Gastrocnemius medialis (tissue), 4 donors: ENCODE measurements around the gene CASS4.

Experiments
- POLR2A ChIP-seq, 2 donors: fragments of 450-650 bp; IDR thresholded peaks; one replicate each; pipeline ENCODE4 v1.6.1; 2017; ENCODE audit warnings: antibody characterized with exemption in 2 of 2, mild to moderate bottlenecking in 2 of 2, moderate library complexity in 2 of 2
- TF ChIP-seq, protein P1 (sequence below), 5 experiments: fragments of 450-650 bp in 3 of 5; fragments of 200-600 bp in 2 of 5; sonication (generic) in 2 of 5; IDR thresholded peaks in 4 of 5; conservative IDR thresholded peaks in 1 of 5; 1 replicate in 4 of 5; 2 replicates in 1 of 5; pipeline ENCODE4 v1.5.1; 2016 to 2019; ENCODE audit warnings: antibody characterized with exemption in 5 of 5, mild to moderate bottlenecking in 3 of 5, moderate library complexity in 3 of 5

DNA sequence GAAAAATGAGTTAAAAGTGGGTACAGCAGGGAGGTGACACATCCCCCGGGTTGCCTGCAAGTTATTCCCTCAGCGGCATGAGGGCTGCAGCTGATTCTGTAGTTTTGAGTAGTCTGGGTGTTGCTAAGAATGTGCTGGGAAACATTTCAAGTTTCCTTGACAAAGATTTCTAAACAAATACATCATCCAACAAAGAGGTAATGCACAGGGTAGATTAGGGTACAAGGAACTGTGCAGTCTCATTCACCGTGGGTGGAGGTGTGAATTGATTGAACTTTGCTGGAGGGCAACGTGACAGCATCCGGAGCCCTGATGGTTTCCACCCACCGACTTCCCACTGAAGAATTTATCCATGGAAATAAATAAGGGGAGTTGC is 21.8 kb downstream of the CASS4 start:
- TF ChIP-seq, protein P1, sequence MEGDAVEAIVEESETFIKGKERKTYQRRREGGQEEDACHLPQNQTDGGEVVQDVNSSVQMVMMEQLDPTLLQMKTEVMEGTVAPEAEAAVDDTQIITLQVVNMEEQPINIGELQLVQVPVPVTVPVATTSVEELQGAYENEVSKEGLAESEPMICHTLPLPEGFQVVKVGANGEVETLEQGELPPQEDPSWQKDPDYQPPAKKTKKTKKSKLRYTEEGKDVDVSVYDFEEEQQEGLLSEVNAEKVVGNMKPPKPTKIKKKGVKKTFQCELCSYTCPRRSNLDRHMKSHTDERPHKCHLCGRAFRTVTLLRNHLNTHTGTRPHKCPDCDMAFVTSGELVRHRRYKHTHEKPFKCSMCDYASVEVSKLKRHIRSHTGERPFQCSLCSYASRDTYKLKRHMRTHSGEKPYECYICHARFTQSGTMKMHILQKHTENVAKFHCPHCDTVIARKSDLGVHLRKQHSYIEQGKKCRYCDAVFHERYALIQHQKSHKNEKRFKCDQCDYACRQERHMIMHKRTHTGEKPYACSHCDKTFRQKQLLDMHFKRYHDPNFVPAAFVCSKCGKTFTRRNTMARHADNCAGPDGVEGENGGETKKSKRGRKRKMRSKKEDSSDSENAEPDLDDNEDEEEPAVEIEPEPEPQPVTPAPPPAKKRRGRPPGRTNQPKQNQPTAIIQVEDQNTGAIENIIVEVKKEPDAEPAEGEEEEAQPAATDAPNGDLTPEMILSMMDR (IDR thresholded peaks at IDR 0.05 in 4 of 5, conservative IDR thresholded peaks at IDR 0.05 in 1 of 5) = no peak
- no peak for TF ChIP-seq POLR2A (IDR thresholded peaks at IDR 0.05)
